Right lobe of liver (tissue), 4 donors: ENCODE measurements around the gene SHISA8.

Experiments
- POLR2A ChIP-seq: fragments of 450-650 bp; IDR thresholded peaks from one replicate; pipeline ENCODE4 v1.6.1; 2017; ENCODE audit warnings: antibody characterized with exemption, mild to moderate bottlenecking
- TF ChIP-seq, protein P1 (sequence below), 4 donors: fragments of 200-600 bp in 3 of 4; fragments of 450-650 bp in 1 of 4; IDR thresholded peaks; one replicate each; pipeline versions ENCODE4 v1.5.1 to v1.8.0; 2016 to 2022; ENCODE audit warnings: antibody characterized with exemption in 4 of 4, mild to moderate bottlenecking in 2 of 4
- donor health status: DM: no; HTN: no; CAD: no.
- donor health status: DM: no; HTN: no; CAD: no.
- donor health status: DM: no; HTN: yes; CAD: no.

DNA sequence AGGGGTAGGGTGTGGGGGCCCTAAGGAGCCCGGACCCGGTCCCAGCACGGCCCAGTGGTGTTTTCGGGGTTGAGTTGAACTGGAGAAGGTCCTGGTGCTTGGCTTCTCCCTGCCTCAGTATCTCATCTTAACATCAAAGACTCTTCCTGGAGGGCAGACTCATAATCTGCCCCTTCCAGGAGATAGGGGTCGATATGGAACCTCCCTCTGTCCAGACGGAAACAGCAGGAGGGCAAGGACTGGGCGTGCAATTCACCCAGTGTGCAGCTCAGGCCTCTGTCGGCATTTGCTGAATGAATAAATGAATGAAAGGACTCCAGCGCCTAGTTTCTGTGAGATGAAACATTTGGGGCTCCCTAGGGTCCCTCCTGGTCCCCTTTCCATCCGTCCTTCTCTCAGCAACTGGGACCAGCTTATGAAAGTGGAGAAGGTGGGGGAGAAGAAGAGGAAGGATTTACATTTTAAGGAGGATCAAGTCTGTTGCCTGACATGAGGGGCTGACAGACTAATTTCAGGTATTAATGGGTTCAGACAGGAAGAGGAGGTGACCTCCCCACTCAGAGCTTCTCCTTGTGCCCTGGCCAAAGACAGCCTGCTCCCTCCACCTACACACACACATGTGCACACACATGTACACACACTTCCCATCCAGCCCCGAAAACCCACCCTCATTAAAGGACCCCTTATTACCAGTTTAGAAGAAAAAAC, 1.1 kb upstream of the SHISA8 start:
- TF ChIP-seq, protein P1, sequence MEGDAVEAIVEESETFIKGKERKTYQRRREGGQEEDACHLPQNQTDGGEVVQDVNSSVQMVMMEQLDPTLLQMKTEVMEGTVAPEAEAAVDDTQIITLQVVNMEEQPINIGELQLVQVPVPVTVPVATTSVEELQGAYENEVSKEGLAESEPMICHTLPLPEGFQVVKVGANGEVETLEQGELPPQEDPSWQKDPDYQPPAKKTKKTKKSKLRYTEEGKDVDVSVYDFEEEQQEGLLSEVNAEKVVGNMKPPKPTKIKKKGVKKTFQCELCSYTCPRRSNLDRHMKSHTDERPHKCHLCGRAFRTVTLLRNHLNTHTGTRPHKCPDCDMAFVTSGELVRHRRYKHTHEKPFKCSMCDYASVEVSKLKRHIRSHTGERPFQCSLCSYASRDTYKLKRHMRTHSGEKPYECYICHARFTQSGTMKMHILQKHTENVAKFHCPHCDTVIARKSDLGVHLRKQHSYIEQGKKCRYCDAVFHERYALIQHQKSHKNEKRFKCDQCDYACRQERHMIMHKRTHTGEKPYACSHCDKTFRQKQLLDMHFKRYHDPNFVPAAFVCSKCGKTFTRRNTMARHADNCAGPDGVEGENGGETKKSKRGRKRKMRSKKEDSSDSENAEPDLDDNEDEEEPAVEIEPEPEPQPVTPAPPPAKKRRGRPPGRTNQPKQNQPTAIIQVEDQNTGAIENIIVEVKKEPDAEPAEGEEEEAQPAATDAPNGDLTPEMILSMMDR (IDR thresholded peaks at IDR 0.05): no peak
- TF ChIP-seq POLR2A: no peak
